AG20443 (cell line): ENCODE results near the gene HIC2.
"Not testable (repeated sequence)": the region's sequence is repeated elsewhere in the genome, so short reads cannot be mapped to it uniquely, and the experiment has no call there.

Source experiments
- DNase-seq: peaks from one replicate; pipeline ENCODE4 v3.0.0; 2012; ENCODE audit warnings: low spot score, mixed read lengths

HIC2 gene

GRCh38 chr22:21493789-21494782, 76.9 kb downstream of the HIC2 start:
- DNase-seq, result not testable (repeated sequence)

DNA sequence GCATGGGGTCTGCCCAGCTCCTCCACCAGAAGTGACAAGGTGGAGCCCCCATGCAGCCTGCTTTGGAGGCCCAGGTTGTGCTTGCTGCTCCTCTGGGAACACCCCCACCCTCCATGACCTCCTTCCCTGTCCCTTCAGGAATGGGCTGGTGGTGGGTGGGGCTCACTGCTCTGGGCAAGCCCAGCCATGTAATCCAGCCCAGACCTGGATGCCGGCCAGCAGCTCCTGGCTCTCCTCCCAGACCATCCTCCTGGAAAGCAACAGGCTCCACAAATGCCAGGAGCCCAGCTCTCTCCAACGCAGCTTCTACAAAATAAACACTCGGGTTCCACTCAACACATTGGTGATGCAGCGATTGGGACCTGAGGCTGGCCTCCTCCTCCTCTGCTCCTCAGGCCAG, 80.8 kb downstream of the HIC2 start:
- not testable (repeated sequence) for DNase-seq

DNA sequence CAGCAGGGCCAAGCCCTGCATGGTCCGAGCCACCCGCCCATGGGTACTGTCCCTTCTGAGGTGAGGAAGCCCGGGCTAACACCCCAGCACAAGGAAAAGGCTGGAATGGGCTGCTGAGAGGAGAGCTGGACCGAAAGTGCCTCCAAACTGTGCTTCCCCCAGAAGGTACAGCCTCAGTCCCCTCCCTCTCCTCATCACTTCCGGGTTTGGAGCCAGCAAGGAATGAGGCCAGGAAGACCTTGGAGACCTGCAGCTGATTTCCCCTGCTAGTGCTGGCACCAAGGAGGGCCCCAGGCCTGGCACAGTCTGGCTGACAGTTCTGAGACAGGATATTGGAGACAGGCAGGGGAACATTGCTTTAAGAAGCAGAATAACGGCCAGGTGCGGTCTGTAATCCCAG, 81.3 kb downstream of the HIC2 start:
- DNase-seq, result not testable (repeated sequence)

- DNase-seq, result not testable (repeated sequence)
These were observed 82.7 kb downstream of the HIC2 start for GRCh38 chr22:21499623-21500506.
